Midbrain (tissue), 1 donor: Measurements from ENCODE around the gene SH3D19.
"Not testable (repeated sequence)": the region's sequence is repeated elsewhere in the genome, so short reads cannot be mapped to it uniquely, and the experiment has no call there.

Experiments
- DNase-seq: peaks from one replicate; lab custom pipeline; 2025; lab: John Stamatoyannopoulos, UW

Gene SH3D19

DNA sequence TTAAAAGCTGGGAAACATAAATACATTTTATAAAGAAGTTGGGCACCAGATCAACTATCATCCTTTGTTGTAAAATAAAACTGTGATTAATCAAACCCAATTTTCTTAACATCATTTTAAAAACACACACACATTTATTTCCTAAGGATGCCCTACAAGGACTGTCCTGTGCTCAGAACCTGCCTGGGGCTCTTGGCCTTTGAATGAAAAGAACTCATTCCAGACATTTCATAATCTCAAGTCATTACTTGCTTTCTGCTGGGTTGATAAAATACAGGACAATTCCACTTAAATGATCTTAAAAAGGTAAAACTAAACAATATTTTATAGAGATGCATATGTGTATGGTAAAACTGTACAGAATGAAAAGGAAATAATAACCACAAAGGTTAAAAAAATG, 2.8 kb downstream of the SH3D19 start:
- DNase-seq: no peak

DNA sequence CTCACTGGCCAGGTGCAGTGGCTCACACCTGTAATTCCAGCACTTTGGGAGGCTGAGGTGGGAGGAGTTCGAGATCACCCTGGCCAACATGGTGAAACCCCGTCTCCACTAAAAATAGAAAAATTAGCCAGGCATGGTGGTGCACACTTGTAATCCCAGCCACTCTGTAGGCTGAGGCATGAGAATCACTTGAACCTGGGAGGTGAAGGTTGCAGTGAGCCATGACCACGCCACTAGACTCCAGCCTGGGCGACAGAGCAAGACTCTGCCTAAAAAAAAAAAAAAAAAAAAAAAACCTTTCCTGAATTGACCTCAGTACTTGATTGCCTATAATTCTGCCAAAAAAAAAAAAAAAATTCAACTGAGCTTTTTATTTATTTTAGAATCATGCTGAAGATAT, 3.2 kb downstream of the SH3D19 start:
- DNase-seq: not testable (repeated sequence)

DNA sequence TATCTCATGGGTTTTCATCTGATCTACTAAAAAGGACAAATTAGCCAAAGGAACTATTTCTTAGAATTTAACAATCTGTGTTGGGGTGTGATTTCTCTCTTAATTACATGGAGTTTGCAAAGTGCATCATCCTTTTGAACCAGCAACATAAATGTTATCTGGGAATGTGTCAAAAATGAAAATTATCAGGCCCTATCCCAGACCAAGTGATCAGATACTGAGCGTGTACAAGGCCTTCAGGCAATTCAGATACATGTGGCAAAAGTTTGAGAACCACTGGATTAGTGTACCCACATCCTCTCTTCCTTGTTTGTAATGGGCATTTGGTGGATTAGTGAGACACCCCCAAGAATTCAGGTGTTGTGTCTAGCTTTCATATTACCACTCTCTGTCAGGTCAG, 3.8 kb downstream of the SH3D19 start:
- no peak for DNase-seq

DNA sequence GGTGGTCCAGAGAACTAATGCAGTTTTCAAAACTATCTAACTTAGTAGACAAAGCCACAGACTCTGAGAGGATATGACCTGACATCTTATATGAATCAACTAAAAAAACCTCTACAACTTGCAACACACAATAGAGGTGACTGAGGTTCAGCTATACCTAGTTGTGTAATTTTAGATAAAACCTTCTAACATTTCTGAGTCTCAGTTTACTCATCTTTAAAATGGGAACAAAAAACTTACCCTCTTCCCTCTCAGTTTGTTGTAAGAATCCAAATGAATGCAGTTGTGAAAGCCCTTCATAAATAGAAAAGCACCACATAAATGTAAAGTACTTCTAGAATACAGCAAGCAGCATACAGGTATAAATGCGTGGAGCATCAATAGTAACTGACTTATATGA, 5.9 kb downstream of the SH3D19 start:
- DNase-seq: no peak

DNA sequence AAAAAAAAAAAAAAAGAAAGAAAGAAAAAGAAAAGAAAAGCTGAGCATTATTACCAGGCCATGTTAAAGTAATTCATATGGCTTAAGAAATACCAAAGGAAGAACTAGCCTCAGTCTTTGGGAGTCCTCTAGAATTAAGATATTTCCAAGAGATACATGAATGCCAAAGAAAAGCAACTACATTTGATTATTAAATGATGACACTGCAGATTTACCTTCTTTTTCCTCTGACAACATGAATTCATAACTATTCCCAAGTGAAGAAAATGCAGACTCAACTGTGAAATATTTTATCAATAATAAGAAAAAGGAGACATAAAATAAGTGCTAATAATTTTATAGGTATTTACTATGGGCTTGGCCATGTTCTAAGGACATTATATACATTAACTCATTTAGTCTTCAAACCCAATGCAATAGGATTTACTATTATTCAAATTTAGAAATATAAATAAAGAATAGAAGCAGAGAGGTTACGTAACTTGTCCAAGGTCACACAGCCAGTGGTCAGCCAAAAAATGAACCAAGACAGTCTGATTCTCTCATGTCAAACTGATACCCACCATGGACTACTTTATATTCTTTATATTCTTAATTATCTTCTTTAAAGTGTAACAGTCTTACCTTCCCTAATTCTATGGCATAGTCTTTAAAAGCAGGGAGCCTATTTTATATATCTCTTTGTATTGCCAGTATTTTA, 6.9 kb downstream of the SH3D19 start:
- no peak for DNase-seq

DNA sequence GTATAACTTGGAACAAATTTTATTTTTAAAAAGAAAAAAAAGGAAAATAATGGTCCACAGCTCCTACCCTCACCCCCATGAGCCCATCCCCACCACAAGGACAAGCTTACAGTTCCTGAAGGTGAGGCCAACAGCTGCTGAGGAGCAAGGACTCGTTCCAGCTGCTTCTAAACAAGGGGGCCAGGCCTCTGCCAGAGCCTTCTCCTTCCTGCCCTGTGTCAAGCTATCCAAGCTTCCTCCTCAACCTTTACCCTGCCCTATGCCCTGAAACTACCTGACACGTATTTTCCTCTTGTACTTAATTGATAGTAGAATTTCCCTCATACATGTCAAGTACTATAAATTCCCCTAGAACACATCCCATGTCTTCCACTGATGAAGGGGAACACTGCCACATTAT, 8.8 kb downstream of the SH3D19 start:
- no peak for DNase-seq

DNA sequence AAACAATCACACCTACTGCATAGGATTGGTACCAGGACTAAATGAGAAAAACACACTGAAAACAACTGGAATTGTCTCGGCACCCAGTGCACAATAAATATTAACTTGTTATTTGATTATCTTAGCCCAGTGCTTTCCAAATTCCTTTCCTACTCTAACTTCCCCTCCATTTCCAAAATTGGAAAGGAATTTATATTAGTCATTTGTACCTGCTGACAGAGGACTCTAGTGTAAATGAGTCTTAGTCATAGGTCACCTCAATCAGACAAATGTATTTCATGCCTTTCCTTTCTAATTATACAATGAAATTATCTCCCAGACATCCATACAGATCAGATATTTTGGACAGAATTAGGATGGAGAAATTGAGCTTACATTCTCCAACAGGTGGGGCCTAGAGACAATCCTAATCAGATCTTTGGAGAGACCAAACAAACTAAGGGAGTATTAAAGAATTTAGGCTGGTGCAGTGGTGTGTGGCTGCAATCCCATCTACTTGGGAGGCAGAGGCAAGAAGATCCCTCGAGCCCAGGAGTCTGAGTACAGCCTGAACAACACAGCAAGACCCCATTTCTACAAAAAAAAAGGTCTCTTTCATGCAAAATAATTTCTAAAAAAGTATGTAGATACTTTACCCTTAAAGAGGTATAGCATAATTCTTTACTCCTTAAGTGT, 10.1 kb downstream of the SH3D19 start:
- no peak for DNase-seq

DNA sequence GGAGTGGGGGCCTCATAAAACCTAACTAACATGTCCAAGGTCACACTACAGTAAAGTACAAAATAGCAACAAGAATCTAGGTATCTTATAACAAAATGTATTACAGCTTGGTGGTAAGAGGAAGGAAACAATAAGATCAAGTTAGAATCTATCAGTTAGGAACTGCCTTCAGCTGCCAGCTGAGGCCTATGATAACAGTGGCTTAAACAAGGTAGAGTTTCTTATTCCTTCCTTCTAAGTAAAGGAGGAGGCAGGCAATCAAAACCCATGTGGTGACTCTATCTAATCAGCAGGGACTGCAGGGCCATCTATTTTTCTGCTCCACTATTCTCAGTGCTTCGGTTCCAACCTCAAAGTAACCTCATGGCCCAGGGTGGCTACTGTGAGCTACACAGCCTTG, 10.9 kb downstream of the SH3D19 start:
- no peak for DNase-seq

DNA sequence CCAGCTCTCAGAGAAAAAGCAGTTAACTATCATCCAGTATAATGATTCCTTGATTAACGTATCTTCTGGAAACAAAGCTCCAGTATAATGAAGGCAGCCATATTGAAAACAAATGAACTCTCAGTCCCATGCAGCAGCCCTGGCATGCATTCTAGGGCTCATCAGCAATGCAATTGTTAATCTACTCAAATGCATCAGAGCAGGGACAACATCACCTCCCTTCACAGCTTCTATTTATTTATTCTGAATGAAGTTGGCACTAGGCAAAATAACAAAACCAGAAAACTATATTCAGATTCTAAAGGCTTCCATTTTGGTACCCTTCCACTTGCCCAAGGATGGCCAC, 11.4 kb downstream of the SH3D19 start:
- no peak for DNase-seq

DNA sequence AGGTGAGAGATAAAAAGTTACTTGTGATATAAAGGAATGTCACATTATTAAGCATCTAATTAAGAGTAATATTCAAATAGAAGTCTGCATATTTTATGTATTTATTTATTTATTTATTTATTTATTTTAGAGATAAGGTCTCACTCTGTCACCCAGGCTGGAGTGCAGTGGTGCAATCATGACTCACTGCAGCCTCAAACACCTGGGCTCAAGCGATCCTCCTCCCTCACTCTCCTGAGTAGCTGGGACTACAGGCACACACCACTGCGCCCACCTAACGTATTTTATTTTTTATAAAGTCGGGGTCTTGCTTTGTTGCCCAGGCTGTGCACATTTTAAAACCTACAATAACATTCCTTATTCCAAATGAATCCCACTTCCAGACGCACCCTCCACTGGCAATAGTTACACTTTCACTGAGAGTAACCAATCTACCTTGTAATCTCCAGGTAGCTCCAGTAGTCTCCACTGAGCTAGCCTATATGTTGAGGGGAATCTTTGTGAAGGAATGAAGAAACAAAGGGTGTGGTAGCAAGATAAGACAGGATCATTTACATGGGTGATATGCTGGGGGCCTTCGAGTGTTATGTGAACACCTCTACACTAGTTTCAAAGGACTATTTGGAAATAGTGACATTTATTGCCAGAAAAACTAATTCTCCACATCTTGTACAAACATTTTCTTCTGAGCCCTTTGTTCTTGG, 11.9 kb downstream of the SH3D19 start:
- no peak for DNase-seq

DNA sequence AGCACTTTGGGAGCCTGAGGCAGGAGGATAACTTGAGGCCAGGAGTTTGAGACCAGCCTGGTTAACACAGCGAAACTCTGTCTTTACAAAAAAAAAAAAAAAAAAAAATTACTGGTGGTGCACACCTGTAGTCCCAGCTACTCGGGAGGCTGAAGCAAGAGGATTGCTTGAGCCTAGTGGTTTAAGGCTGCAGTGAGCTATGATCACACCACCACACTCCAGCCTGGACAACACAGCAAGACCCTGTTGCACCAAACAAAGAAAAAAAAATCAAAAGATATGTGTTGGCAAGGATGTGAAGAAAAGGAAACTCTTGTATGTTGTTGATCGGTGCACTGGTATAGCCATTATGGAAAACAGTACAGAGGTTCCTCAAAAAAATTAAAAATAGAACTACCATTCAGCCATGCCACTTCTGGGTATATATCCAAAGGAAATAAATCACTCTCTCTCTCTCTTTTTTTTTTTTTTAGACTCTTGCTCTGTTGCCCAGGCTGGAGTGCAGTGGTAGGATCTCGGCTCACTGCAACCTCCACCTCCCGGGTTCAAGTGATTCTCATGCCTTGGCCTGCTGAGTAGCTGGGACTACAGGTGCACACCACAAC, 15.2 kb downstream of the SH3D19 start:
- no peak for DNase-seq

DNA sequence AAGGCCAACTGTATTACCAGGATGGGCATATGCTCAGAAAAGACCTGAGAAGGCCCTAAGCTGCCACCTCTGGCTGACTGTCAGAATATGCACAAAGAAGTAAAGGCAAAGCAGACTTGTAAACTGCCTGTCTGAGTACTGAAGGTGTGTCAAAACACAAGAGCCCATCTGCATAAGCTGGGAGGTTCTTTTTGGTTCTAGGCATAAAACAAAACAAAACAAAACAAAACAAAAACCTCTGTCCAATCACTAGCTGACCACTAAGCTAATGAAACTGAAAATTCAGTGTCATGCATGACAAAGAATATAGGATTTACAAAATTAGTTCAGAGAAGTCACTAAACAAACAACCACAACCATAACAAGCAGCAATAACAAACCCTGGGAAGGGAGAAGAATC, 20.6 kb downstream of the SH3D19 start:
- no peak for DNase-seq

DNA sequence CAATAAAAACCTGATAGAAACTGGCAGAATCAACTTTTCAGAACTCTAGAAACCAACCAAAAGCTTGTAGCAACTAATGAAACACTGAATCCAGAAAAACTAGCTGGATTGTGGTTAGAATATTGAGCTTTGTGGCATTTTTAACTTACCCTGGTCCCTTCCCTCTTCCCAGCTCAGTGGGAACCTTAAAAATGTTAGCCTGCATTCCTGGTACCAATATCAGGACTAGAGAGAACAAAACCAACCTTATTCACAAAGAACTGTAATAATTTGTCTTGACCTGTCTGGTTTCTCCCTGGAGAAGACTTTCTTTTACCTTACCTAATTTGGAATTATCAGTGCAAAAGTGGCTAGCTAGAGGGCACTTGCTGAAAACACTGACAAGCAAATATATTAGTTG, 21.2 kb downstream of the SH3D19 start:
- no peak for DNase-seq

DNA sequence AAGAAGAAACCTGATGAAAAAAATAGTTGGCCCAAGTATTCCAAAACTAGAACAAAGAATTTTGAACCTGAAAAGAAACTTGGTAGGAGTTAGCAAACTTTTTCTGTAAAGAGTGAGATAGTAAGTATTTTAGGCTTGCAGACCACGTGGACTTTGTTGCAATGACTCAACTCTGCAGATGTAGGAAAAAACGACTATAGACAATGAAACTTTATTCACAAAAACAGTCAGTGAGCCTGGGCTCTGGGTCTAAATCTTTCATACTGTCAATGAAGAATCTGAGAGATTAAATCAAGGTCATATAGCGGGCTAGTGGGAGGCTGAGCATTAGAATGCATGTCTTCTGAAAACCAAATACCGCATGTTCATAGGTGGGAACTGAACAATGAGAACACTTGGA, 23.0 kb downstream of the SH3D19 start:
- DNase-seq: no peak

DNA sequence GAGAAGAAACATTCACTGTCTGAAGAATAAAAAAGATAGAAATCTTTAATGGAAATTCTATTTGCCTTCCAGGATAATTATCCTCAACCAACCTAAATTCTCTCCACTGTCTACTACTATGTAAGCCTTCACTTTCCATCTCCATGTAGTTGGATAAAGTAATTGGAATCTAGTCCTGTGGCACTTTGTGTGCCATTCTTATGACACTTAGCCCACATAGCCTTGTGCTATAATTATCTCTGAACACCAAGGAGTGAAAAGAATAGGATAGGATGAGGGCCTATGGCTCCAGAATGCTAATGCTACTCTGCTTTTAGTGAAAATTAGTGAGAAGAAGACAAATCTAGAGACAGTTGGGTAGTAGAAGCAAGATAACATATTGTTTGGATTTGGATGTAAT, 28.2 kb downstream of the SH3D19 start:
- no peak for DNase-seq

DNA sequence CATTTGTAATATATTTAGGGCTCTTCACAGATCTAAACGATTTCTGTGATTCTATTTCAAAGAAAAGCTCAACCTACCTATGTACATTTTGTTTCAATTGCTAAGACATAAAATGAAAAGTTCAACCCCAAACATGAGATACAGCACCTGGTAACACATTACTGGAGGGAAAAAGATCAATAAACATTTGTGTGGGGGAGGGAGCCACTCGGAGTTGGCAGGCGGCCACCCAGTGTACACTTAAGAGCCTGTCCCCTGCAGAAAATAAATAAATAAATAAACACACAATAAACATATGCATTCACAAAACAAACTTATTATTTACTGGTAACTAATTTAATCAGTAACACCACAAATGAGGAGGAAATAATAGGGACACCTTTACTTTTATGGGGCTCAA, 29.2 kb downstream of the SH3D19 start:
- DNase-seq: no peak

DNA sequence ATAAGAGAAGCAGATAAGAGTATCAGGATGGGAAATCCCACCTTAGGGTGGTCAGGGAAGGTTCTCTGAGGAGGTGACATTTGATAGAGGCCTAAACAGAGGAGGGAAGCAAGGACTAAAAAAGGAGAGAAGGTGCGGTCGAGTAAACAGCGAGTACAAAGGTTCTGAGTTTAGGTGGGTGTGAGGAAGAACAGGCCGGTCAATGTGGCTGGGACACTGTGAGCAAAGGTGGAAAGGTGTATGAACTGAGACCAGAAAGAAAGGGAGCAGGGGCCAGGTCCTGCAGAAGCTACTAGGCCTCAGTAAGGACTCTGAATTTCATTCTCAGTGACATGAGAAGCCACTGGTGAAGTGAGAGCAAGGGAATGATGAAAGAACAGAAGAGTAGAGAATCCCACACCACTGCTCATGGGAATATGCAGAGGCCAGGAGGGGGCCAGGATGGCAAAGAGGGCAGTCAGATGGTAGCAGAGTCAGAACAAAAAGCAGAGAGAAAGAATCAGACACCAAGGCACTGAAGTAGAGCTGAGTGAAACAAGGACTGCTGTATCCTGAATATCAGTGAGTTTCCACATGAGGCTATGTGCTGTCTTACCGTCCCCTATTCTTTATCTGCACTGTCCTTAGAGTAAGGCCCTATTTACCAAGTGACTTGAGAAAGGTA, 30.4 kb downstream of the SH3D19 start:
- no peak for DNase-seq

DNA sequence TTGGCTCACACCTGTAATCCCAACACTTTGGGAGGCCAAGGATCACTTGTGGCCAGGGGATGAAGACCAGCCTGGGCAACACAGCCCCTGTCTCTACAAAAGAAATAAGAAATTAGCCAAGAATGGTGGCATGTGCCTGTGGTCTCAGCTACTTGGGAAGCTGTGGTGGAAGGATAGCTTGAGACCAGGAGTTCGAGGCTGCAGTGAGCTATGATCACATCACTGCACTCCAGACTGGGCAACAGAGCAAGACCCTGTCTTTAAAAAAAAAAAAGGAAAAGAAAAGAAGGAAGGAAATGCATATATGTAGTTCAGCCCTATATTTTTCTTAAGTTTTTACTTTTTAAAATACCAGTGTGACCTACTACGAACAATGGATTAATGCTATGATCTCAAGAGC, 33.4 kb downstream of the SH3D19 start:
- no peak for DNase-seq

DNA sequence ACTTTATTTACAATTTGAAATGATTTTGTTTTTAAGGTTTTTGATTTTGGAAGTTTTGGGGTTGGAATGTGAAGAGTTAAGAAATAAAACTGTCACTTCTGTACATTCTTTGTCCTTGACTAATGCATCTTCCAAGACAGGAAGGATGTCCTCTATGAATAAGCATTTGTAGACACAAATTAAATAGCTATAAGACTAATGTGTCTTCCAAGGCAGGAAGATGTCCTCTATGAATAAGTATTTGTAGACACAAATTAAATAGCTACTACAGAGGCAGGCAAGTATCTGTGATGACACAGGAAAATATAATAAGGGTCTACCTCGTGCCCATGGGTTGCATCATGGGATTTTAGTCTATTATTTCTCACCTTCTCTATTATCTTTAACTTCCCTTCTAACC, 33.9 kb downstream of the SH3D19 start:
- DNase-seq: no peak

DNA sequence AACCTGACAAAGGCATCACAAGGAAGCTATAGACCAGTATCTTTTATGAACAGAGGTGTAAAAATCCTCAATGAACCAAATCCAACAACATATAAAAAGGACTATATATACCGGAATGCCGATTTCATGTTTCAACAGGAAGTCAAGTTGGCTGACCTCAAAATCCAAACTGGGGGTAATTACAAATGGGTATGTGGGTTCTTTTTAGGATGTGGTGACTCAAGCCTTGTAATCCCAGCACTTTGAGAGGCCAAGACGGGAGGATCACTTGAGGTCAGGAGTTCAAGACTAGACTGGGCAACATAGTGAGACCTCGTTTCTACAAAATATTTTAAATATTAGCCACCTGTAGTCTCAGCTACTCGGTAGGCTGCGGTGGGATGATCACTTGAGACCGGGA, 38.0 kb downstream of the SH3D19 start:
- no peak for DNase-seq

DNA sequence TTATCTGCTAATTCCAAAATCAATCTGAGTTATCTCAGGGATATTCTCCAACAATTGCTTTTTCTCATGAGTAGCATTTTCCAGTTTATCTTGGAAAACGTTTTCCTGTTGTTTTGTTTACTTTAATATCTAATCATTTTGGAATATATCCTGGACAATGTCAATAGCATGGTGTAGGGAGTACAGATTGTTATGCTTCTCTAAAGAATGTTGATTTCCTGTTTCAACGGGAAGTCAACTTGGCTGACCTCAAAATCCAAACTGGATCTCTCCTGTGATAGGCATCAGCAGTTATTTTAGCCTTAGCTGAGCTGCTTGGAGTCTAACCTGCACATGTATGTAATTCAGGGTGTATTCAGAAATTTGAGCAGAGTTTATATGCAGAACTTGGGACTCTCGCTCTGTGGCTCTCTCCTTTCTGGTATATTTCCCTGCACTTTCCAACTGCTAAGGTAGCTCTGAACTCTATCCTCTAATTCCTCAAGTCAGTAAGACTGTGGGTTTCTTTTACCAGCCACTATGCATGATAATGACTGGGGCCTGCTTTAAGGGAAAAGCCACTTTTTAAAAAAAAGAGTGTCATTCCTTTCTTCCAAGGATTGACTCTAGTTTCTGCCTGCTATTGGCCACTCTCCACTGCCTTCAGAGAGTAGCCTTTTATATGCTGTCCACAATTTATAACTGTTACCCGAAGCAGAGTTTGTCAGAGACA, 40.7 kb downstream of the SH3D19 start:
- DNase-seq: no peak
